A549 (cell line): ENCODE measurements around the gene MAN2A2. TPM values are rescaled to one million over a fixed set of nuclear protein-coding genes. Genes with fewer than 3 reads are reported as not detected.

Experiments
- ATAC-seq, 2 experiments: fragments of 200-7000 bp in 1 of 2; fragments of >200 bp in 1 of 2; cut with Nextera tagmentation in 1 of 2; cut with Tn5 transposase in 1 of 2; 3 replicates each; pipeline versions ENCODE4 v1.8.0 to v1.9.1; 2018 to 2020; ENCODE audit warnings: mild to moderate bottlenecking in 1 of 2, moderate library complexity in 1 of 2
- CTCF ChIA-PET: fragments of 300-600 bp; sonication (Branson Sonifier 250); formaldehyde crosslinking; extraction: SDS; loops from one replicate; lab custom pipeline; 2021; ENCODE audit warnings: antibody characterized with exemption, inconsistent platforms; lab: Yijun Ruan, JAX
- POLR2A ChIA-PET: fragments of 350-600 bp; formaldehyde crosslinking; extraction: SDS; loops from one replicate; lab custom pipeline; 2021; ENCODE audit warnings: antibody characterized with exemption, inconsistent platforms; lab: Yijun Ruan, JAX
- DNase-seq, 2 experiments: peaks; one replicate each; pipeline versions ENCODE4 v3.0.0 to v3.0.0-alpha.2; 2011 to 2016; ENCODE audit warnings: low read depth in 1 of 2, low spot score in 1 of 2
- FAIRE-seq: peaks from 2 replicates; lab custom pipeline; 2011; peaks lifted over from hg19 to GRCh38; lab: Jason Lieb, UNC
- H3K27ac ChIP-seq, 2 experiments: fragments of >200 bp; sonication (Bioruptor Twin); formaldehyde crosslinking; 3 replicates each; pipeline ENCODE4 v1.5.1; 2016 to 2017
- H3K4me1 ChIP-seq: fragments of >200 bp; sonication (Bioruptor Twin); formaldehyde crosslinking; 3 replicates; pipeline ENCODE4 v1.6.1; 2016
- H3K4me2 ChIP-seq: fragments of >200 bp; sonication (Bioruptor Twin); formaldehyde crosslinking; 3 replicates; pipeline ENCODE4 v1.6.1; 2016
- H3K4me3 ChIP-seq: fragments of >200 bp; sonication (Bioruptor Twin); formaldehyde crosslinking; 3 replicates; pipeline ENCODE4 v1.5.1; 2016
- H3K9me3 ChIP-seq: fragments of >200 bp; sonication (Bioruptor Twin); formaldehyde crosslinking; 3 replicates; pipeline ENCODE4 v1.6.1; 2016
- CEBPB ChIP-seq, 2 experiments: fragments of >200 bp in 1 of 2; sonication (Bioruptor Twin) in 1 of 2; formaldehyde crosslinking in 1 of 2; IDR thresholded peaks; 2 replicates each; pipeline ENCODE4 v1.6.1; 2012 to 2016
- E2F6 ChIP-seq: IDR thresholded peaks from 2 replicates; pipeline ENCODE4 v1.6.1; 2012; ENCODE audit warnings: low read depth, borderline replicate concordance
- HEYL ChIP-seq: fragments of 250-450 bp; sonication (Bioruptor Pico); IDR thresholded peaks from 2 replicates; pipeline ENCODE4 v1.8.0; 2021; ENCODE audit warnings: mild to moderate bottlenecking, moderate library complexity
- MAZ ChIP-seq: fragments of 150-350 bp; IDR thresholded peaks from 2 replicates; pipeline ENCODE4 v1.6.1; 2014; ENCODE audit warnings: antibody characterized with exemption, low read depth, low read length, borderline replicate concordance
- MYC ChIP-seq: IDR thresholded peaks from 2 replicates; pipeline ENCODE4 v1.6.1; 2012; ENCODE audit warnings: mild to moderate bottlenecking, inconsistent platforms, low read length, improper control_type of control experiment, borderline replicate concordance
- RAD21 ChIP-seq, 2 experiments: fragments of >200 bp in 1 of 2; sonication (Bioruptor Twin) in 1 of 2; formaldehyde crosslinking in 1 of 2; IDR thresholded peaks in 1 of 2; conservative IDR thresholded peaks in 1 of 2; 2 replicates in 1 of 2; 3 replicates in 1 of 2; pipeline ENCODE4 v1.6.1; 2012 to 2018; ENCODE audit warnings: inconsistent platforms in 1 of 2
- SMC3 ChIP-seq: fragments of >200 bp; sonication (Bioruptor Twin); formaldehyde crosslinking; IDR thresholded peaks from 3 replicates; pipeline ENCODE4 v1.6.1; 2018; ENCODE audit warnings: inconsistent platforms
- SREBF2 ChIP-seq: fragments of 450-650 bp; IDR thresholded peaks from 2 replicates; pipeline ENCODE4 v1.6.1; 2014; ENCODE audit warnings: mild to moderate bottlenecking, moderate library complexity
- WGBS: methylation state at CpG from one replicate; pipeline ENCODE4 v1.1.6; 2017; ENCODE audit errors: missing lambda C conversion rate; 5-methylcytosine and 5-hydroxymethylcytosine counted together
- polyA plus RNA-seq, 4 experiments: library from polyadenylated mRNA; depleted of rRNA in 3 of 4; stranded (reverse); fragments of >200 nt; fragmentation: RNase III in 1 of 4; extraction: RNeasy Plus Mini Kit Qiagen cat#74134 plus additional on column Dnase treatment in 1 of 4; gene quantifications; 2 replicates in 3 of 4; 3 replicates in 1 of 4; pipeline ENCODE4 v1.2.3, GENCODE V29; 2011 to 2017
- TF ChIP-seq, protein P1 (sequence below): fragments of 250-450 bp; sonication (Bioruptor Pico); IDR thresholded peaks from 2 replicates; pipeline ENCODE4 v1.5.0; 2021; ENCODE audit warnings: mild to moderate bottlenecking, moderate library complexity, borderline replicate concordance
- TF ChIP-seq, protein P2 (sequence below): IDR thresholded peaks from 2 replicates; pipeline ENCODE4 v1.6.1; 2012
- TF ChIP-seq, protein P3 (sequence below): fragments of >200 bp; sonication (Bioruptor Twin); formaldehyde crosslinking; IDR thresholded peaks from 3 replicates; pipeline ENCODE4 v1.5.1; 2016

MAN2A2 gene
- polyA plus RNA-seq, 2 of the 4 experiments (the other 2 are of a cell fraction), result 22.0 to 32.6 TPM

- TF ChIP-seq HEYL (CRISPR knock-in tag), result 0 out of 2 replicates have a peak, but pooled peaks have one; percentile 8
- no peak for TF ChIP-seq E2F6
- TF ChIP-seq SREBF2, result no peak
- TF ChIP-seq CEBPB (IDR thresholded peaks at IDR 0.05), result no peak
- peak in 1 of 2 experiments; percentile 35 for DNase-seq
- Histone ChIP-seq H3K27ac (peak overlapping the region; percentile 95 to 98), H3K4me1 (peaks cover 18% of the 10 kb centered on the region), H3K4me2 (peak overlapping the region; percentile 99), H3K4me3 (peak overlapping the region; percentile 83), H3K9me3 (no peaks in the 10 kb centered on the region)
- WGBS, result 5% methylated on average over 20 of the region's 20 CpGs
- peak in 1 of 2 experiments; percentile 3; a peak in 3 of 6 replicates for ATAC-seq
- POLR2A ChIA-PET, result interaction anchor here (1.6 kb wide), 1 partner anchor 317 kb away, joined by 3 read pairs; no protein-coding TSS in a partner anchor
- FAIRE-seq, result peak; percentile 81
- CTCF ChIA-PET, result interaction anchor here (0.5 to 25.4 kb wide), 46 partner anchors 8 to 1117 kb away, joined by 3 to 536 read pairs (median 5); partner anchors contain the start of genes BLM, HDDC3, PRC1 and UNC45A
These were observed 52.6 kb downstream of the MAN2A2 start for GRCh38 chr15:90955624-90956273.

DNA sequence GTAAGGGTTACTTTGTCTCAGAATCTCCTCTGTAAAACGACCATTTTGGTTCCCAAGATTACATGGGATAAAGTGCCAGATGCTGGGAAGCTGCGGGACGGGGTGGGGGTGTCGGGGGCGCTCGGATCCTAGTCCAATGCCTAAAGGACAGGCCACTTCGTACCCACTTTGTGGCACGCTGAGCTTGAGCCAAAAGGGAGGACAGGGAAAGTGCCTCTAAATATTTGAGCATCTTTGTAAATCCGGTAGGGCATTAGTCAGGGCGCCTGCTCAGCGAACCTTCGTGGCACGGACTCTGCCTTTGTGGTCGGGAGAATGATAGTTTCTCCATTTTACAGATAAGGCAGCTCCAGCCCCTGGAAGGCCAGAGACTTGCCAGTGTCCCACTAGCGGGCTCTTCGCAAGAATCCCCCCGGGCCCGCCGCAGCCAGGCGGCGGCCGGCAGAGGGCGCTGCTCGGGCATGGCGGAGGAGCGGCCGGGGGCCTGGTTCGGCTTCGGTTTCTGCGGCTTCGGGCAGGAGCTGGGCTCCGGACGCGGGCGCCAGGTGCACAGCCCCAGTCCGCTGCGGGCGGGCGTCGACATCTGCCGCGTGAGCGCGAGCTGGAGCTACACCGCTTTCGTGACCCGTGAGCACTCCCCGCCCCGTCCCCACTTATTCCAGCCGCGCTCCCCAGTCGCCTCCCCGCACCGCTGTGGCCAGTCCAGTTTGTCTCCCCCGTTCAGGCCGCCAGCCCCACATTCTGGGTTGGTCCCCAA is 53.4 kb downstream of the MAN2A2 start:
- FAIRE-seq, result no peak
- peak overlapping the region; percentile 83 for H3K4me3 ChIP-seq
- 24% methylated on average over 48 of the region's 56 CpGs for WGBS
- peaks cover 18% of the 10 kb centered on the region for H3K4me1 ChIP-seq
- H3K4me2 ChIP-seq, result peak overlapping the region; percentile 99
- ChIA-PET POLR2A (interaction anchor here (1.6 kb wide), 1 partner anchor 317 kb away, joined by 3 read pairs; no protein-coding TSS in a partner anchor), CTCF (interaction anchor here (0.5 to 25.4 kb wide), 49 partner anchors 8 to 1117 kb away, joined by 3 to 536 read pairs (median 5); partner anchors contain the start of genes BLM, HDDC3, PRC1 and UNC45A)
- no peaks in the 10 kb centered on the region for H3K9me3 ChIP-seq
- ATAC-seq, result peak; percentile 21 to 53; a peak in 5 of 6 replicates
- peak; percentile 66 to 97 for DNase-seq
- TF ChIP-seq, protein P1, sequence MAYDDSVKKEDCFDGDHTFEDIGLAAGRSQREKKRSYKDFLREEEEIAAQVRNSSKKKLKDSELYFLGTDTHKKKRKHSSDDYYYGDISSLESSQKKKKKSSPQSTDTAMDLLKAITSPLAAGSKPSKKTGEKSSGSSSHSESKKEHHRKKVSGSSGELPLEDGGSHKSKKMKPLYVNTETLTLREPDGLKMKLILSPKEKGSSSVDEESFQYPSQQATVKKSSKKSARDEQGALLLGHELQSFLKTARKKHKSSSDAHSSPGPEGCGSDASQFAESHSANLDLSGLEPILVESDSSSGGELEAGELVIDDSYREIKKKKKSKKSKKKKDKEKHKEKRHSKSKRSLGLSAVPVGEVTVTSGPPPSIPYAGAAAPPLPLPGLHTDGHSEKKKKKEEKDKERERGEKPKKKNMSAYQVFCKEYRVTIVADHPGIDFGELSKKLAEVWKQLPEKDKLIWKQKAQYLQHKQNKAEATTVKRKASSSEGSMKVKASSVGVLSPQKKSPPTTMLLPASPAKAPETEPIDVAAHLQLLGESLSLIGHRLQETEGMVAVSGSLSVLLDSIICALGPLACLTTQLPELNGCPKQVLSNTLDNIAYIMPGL, result no peak
- TF ChIP-seq E2F6 (0 out of 2 replicates have a peak, but pooled peaks have one; percentile 26), RAD21 (conservative IDR thresholded peaks at IDR 0.05 in 1 of 2, IDR thresholded peaks at IDR 0.05 in 1 of 2) (peak; percentile 44 to 69; a peak in 4 of 5 replicates), SREBF2 (no peak), MAZ (0 out of 2 replicates have a peak, but pooled peaks have one; percentile 69), MYC (0 out of 2 replicates have a peak, but pooled peaks have one; percentile 29), SMC3 (peak; percentile 89)
- TF ChIP-seq, protein P2, sequence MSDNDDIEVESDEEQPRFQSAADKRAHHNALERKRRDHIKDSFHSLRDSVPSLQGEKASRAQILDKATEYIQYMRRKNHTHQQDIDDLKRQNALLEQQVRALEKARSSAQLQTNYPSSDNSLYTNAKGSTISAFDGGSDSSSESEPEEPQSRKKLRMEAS, result peak; percentile 24; the same call in 1 of the 2 replicates
- TF ChIP-seq, protein P3, sequence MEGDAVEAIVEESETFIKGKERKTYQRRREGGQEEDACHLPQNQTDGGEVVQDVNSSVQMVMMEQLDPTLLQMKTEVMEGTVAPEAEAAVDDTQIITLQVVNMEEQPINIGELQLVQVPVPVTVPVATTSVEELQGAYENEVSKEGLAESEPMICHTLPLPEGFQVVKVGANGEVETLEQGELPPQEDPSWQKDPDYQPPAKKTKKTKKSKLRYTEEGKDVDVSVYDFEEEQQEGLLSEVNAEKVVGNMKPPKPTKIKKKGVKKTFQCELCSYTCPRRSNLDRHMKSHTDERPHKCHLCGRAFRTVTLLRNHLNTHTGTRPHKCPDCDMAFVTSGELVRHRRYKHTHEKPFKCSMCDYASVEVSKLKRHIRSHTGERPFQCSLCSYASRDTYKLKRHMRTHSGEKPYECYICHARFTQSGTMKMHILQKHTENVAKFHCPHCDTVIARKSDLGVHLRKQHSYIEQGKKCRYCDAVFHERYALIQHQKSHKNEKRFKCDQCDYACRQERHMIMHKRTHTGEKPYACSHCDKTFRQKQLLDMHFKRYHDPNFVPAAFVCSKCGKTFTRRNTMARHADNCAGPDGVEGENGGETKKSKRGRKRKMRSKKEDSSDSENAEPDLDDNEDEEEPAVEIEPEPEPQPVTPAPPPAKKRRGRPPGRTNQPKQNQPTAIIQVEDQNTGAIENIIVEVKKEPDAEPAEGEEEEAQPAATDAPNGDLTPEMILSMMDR, result peak; percentile 98
- peak overlapping the region; percentile 95 to 98 for H3K27ac ChIP-seq
